Amniotic epithelial cell (primary cell): ENCODE results near the gene EIF4G3.
"Not testable (repeated sequence)": the region's sequence is repeated elsewhere in the genome, so short reads cannot be mapped to it uniquely, and the experiment has no call there.

Source experiments
- DNase-seq: peaks from one replicate; pipeline ENCODE4 v3.0.0-alpha.2; 2010; ENCODE audit warnings: low read depth

The EIF4G3 gene

DNA sequence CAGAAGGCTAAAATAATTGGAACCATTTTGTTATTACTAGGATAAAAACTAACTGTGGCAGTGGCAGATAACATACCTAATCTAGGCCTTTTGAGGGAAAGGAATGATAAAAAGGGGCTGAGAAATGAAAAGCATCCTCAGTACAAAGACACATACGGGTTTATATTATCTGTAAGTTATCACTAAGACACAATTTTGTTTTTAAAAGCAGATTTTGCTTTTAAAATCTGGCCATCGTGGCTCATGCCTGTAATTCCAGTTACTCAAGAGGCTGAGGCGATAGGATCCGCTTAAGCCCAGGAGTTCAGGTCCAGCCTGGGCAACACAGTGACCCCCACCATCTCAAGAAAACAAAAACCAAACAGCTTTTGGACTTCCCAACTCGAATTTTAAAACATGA, 364.8 kb downstream of the EIF4G3 start:
- no peak for DNase-seq

DNA sequence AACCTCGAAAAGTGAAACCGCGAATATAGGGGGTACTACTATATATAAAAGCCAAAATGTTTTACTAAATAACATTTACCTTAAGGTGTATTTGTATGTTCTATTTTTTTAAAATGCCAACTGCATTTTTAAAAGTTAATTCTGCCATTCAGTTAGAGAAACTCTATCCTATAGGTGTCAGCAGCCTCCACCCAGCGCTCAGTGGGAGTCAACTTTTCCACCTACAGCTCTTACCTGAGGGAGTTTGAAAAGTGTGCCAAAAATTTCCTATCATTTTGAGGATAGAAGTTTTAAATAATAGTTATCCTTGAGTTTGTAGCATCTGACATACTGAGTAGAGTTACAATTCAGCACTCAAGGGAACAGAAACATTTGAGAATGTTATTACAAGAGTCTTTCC, 383.5 kb downstream of the EIF4G3 start:
- DNase-seq: no peak

DNA sequence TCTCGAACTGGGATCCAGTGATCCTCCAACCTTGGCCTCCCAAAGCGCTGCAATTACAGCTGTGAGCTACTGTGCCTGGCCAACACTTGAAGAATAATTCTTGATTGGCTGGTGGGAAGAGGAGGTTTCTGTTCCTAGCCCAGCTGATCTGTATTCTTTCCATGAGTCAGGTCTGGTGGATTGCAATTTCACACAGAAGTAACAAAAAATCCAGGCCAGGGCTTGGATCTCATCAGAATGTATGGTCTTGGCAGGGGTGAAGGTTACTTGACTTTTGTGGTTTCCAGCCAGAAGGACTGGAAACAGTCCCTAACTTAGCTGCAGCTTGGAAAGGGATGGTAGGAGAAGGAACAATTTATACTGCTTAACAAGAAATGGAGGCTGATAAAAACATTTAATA, 384.5 kb downstream of the EIF4G3 start:
- peak; percentile 96 for DNase-seq

DNA sequence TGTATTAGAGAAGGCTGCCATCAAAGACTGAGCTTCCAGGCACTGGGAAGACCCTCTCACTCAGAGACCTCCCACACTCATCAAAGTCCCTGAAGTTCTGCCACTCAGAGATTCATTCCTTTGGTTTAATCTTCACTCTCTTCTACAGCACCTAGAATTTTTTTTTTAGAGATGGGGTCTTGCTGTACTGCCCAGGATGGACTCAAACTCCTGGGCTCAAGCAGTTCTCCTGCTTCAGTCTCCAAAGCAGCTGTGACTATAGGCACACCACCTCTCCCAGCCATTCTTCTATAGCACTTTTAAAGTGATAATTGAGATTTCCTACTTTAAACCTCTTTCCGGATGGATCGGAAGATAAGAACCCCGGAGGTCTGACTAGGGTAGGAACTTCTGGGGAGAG, 385.9 kb downstream of the EIF4G3 start:
- DNase-seq: no peak

DNA sequence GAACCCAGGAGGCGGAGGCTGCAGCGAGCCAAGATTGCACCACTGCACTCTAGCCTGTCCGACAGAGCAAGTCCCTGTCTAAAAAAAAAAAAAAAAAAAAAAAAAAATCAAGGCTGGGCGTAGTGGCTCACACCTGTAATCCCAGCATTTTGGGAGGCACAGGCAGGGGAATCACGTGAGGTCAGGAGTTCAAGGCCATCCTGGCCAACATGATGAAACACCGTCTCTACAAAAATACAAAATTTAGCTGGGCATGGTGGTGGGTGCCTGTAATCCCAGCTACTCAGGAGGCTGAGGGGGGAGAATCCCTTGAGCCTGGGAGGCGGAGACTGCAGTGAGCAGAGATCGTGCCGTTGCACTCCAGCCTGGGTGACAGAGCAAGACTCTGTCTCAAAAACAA, 387.1 kb downstream of the EIF4G3 start:
- not testable (repeated sequence) for DNase-seq

DNA sequence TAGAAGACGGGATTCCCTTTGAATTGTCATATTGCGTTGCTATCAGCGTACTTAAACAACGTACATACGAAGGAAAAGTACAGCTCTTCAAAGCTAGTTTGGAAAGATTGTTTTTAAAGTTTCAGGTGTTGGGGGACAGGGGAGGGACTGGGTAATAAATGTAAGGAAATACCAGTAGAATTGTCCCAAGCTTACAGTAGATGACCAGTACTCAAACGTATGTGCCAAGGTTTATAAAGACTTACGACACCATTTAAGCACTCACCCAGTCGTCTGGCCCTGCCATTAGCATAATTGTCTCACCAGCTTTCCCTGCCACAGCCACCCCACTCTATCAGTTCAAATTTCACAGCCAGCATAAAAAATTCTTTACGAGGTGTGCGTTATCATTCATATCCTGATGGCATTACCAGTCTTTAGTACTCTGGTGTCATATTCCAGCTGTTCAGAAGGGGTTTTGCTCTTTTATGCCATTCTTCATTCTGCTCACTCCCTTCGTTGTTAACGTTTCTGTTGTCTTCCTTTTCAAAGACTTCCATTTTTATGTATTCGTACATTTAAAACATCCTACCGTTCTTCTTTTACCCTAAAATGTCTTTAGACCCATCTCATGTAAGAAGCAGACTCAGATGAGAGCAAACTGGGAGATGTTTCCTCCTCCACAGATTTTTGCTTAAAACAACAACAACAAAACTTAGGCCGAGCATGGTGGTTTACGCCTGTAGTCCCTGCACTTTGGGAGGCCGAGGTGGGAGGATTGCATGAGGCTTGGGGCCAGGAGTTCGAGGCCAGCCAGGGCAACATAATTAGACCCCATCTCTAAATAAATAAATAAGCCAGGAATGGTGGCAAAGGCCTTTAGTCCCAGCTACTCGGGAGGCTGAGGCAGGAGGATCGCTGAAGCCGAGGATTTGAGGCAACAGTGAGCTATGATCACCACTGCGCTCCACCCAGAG, 388.6 kb downstream of the EIF4G3 start:
- peak; percentile 71 for DNase-seq

DNA sequence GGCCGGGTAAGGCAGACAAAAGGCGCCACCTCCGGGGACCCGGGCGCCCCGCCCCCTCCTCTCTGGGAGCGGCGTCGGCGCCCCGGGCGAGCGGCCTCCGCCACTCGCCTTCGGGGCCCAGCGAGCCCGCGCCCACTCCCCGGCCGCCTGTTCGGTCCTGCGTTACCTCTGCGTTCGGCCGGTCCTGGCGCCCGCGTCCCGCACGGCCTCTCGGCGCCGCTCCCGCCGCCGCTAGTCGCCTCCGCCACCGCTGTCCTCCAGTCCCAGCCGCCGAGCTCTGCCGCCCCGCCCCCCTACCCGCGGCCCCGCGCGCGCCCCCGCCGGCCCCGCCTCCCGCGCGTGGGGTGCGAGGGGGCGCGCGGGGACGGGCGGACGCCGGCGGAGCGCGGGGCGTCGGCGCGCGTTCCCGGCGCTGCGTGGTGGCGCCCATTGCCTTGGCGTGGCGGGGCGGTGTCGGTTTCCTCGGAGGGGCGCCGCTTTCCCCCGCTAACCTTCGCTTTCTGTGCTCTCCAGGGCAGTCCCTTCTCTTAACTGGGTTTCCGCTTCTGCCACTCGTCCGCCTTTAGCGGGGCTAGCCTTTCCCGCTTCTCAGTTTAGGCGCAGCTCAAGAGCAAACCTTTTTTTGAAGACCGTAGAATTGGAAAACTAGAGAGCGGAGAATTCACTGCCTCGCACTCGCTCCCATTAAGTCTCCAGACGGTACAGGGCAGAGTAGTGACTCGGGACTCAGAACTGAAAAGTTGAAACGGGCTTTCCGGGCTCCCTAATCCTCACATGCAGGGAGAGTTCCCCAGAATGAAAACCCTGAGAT, 389.5 kb downstream of the EIF4G3 start, which contains the start of gene HP1BP3:
Gene HP1BP3, minus strand, starts transcription at position 279 of the 811 bp plus-strand sequence. CDS start 6,867 bp downstream, outside the sequence.
- DNase-seq: peak; percentile 47

DNA sequence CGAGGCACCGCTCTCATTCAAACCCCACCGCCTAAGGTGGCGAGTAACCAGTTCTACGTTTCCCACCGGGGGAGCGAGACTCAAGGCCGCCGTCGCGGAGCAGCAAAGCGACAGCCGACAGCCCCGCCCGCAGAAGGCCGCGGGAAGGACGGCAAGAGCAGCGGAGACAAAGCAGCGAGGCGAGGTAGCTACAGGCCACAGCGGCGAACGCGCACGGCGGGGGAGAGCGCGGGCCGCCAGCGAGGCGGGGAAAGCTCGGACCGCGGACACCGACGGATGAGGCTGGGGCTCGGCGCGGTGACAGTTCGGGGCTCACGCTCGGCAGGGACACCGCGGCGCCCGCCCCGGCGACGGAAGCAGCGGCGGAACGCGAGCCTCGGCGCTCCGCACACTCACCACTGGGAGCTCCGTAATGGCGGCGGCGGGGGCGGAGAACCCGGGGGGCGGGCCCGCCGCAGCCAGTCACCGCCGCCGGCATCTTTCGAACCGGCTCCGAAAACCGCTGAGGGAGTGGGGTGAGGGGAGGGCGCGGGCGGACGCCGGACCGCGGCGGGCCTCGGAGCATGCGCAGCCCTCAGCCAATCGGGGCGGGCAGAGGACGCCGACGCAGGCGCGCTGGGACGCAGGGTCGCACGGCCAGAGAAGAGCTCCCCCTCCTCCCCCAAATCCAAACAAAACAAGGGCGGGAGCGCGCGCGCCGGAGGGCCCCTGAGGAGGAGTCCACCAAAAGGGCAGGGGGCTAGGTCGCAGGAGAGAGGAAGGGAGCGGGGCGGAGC, 390.3 kb downstream of the EIF4G3 start:
- DNase-seq: peak; percentile 87

DNA sequence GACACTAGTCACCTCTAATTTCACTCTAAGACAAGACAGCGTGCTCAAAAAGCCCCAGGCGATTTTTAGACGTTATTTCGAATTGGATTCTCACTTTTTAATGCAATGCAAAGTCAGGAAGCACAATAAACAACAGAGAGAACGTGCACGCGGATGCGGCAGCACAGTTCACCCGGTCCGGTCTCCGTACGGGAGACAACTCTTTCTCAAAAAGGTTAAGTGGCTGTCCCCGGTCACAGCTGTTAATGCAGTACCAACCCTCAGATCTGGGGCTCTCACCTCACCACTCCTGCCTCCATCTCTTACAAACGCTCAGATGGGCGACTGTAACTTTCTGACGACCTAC, 390.8 kb downstream of the EIF4G3 start:
- no peak for DNase-seq

DNA sequence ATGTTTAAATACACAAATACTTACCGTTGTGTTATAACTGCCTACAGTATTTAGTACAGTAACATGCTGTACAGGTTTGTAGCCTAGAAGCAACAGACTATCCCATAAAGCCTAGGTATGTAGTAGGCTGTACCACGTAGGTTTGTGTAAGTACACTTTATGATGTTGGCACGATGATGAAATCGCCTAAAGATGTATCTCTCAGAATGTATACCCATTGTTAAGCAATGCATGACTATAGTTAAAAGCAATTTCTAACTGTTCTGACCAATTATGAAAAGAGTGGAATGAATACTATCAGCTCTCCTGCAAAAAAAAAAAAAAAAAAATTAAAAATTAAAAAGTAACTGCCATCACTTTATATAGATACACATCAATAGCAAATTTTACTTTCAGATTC, 401.0 kb downstream of the EIF4G3 start:
- DNase-seq: no peak

DNA sequence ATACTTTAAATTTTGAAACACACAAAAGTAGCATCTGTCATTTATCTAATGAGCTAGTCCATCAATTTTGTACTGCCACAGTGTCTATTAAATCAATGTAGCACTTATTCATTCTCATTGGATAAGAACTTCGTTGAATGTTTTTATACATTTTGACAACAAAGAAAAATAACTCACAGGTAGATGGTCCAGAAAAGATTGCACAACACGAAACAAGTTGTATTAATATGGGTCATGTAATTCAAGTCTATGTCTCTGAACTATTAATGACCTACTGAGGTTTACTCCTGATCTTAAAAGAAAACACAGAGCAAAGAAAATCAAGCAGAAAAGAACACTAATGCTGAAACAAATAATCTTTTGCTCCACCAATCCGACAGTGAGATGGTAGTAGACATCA, 404.9 kb downstream of the EIF4G3 start:
- no peak for DNase-seq

DNA sequence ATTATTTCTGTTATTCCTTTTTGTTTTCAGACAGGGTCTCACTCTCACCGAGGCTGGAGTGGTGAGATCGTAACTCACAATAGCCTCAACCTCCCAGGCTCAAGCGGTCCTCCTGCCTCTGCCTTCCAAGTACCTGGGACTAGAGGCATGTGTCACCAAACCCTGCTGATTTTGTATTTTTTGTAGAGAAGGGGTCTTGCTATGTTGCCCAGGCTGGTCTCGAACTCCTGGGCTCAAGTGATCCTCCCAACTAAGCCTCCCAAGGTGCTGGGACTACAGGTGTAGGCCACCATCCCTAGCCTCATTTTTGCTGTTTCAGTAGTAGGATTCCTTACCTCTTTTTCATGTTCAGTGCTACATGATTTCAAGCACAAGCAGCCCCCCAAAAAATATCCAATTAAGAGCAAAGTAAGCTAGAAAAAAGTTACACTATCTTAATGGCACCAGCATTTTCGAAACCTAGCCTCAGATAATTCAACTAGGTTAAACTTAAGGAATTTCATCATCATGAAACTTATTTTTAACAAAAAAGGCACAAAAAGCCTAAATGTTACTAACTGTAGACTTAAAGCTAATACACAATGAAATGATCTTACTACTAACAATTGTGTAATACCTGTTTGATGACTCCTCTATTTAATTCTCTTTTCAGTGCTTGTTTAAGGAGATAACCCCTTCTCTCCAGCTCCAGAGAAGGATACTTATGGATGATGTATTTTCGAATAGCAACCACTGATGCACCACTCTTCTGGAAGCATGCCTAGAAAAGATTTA, 406.2 kb downstream of the EIF4G3 start:
- DNase-seq: no peak

DNA sequence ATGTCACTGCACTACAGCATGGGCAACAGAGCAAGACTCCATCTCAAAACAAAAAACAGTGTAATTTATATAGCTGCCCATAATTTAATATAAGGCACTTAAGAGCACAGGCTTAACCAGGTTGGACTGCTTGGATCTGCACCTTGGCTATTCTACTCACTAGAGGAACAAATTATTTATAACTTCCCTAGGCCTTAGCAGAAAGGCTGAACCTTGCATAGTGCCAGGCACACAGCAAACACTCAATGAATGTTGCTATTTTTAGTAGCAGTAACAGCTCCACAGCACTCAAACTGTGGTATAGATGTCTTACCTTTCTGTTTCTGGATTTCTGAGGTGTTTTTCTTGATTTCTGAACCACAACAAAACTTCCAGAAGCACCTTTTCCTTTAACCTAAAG, 409.4 kb downstream of the EIF4G3 start:
- DNase-seq: no peak

DNA sequence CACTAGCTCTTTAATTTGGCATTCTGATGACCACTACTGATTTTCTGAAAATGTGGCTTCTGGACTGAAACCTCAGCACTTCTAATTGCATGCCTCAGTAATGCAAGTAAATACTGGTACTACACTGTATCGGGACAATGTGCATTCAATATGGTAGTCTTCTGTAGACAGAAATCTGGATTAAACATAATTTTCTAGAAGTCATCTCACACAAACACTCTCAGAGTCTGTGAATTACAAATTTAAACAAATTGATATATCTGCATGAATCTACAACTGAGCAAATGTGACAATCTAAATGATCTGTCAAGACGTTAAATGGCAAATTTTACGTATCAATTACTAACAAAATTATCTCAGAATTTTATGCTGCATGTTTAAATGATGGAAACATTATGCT, 413.3 kb downstream of the EIF4G3 start:
- DNase-seq: no peak

DNA sequence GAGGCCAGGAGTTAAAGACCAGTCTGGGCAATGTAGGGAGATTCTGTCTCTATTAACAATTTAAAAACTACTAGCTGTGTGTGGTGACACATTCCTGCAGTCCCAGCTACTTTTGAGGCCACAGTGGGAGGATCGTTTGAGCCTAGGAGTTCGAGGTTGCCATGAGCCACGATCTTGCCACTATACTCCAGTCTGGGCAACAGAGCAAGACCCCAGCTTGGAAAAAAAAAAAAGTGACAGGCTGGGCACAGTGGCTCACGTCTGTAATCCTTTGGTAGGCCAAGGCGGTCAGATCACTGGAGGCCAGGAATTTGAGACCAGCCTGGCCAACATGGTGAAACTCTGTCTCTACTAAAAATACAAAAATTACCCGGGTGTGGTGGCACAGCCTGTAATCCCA, 416.4 kb downstream of the EIF4G3 start:
- DNase-seq: no peak
